Stimulated activated CD8-positive, alpha-beta memory T cell treated with anti-CD3 and anti-CD28 coated beads, Interleukin-7, amount 100 ng/mL, for 4 hours (primary cell): Measurements from ENCODE around the gene PCDHGA1.
"Not testable (repeated sequence)": the region's sequence is repeated elsewhere in the genome, so short reads cannot be mapped to it uniquely, and the experiment has no call there.

Experiments used
- DNase-seq, 2 donors: peaks; one replicate each; pipeline ENCODE4 v3.0.0-alpha.2; 2020; ENCODE audit warnings: low read depth in 2 of 2

Gene PCDHGA1

DNA sequence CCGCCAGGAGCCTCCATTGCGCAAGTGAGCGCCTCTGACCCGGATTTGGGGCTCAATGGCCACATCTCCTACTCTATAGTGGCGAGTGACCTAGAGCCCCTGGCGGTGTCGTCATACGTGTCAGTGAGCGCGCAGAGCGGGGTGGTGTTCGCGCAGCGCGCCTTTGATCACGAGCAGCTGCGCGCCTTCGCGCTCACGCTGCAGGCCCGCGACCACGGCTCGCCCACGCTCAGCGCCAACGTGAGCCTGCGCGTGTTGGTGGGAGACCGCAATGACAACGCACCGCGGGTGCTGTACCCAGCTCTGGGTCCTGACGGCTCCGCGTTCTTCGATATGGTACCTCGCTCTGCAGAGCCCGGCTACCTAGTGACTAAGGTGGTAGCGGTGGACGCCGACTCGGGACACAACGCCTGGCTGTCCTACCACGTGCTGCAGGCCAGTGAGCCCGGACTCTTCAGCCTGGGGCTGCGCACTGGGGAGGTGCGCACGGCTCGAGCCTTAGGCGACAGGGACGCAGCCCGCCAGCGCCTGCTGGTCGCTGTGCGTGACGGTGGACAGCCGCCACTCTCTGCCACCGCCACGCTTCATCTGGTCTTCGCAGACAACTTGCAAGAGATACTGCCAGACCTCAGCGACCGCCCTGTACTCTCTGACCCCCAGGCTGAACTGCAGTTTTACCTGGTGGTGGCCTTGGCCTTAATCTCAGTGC, 79.4 kb downstream of the PCDHGA1 start:
- no peak for DNase-seq

DNA sequence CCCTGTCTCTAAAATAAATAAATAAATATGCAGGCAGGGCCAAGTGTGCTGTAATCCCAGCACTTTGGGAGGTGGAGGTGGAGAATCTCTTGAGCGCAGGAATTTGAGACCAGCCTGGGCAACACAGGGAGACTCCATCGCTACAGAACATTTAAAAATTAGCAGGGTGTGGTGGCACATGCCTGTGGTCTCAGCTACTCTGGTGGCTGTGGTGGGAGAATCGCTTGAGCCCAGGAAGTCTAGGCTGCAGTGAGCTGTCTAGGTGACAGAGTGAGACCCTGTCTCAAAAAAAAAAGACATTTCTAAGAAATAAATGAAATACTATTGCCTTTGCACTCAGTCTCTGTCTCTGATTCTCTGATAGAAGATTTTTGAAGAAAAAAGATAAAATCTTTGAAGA, 81.3 kb downstream of the PCDHGA1 start:
- DNase-seq, result no peak

GRCh38 chr5:141412854-141413539, 82.7 kb downstream of the PCDHGA1 start, which contains the start of gene PCDHGA10:
Gene PCDHGA10, plus strand, starts transcription at chr5:141412987. Its CDS starts 189 bp downstream, at chr5:141413176.
- DNase-seq, result peak; percentile 35 to 41

GRCh38 chr5:141413540-141414069, 83.3 kb downstream of the PCDHGA1 start:
- no peak for DNase-seq

DNA sequence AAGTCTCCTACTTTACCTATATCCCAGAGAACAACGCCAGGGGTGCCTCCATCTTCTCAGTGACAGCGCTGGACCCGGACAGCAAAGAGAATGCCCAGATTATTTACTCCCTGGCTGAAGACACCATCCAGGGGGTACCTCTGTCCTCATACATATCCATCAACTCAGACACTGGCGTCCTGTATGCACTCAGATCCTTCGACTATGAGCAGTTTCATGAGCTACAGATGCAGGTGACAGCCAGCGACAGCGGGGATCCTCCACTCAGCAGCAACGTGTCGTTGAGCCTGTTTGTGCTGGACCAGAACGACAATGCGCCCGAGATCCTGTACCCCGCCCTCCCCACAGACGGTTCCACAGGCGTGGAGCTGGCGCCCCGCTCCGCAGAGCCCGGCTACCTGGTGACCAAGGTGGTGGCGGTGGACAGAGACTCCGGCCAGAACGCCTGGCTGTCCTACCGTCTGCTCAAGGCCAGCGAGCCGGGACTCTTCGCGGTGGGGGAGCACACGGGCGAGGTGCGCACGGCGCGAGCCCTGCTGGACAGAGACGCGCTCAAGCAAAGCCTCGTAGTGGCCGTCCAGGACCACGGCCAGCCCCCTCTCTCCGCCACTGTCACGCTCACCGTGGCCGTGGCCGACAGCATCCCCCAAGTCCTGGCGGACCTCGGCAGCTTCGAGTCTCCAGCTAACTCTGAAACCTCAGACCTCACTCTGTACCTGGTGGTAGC, 84.4 kb downstream of the PCDHGA1 start:
- not testable (repeated sequence) for DNase-seq

- not testable (repeated sequence) for DNase-seq
These were observed 84.9 kb downstream of the PCDHGA1 start for GRCh38 chr5:141415275-141415618.

DNA sequence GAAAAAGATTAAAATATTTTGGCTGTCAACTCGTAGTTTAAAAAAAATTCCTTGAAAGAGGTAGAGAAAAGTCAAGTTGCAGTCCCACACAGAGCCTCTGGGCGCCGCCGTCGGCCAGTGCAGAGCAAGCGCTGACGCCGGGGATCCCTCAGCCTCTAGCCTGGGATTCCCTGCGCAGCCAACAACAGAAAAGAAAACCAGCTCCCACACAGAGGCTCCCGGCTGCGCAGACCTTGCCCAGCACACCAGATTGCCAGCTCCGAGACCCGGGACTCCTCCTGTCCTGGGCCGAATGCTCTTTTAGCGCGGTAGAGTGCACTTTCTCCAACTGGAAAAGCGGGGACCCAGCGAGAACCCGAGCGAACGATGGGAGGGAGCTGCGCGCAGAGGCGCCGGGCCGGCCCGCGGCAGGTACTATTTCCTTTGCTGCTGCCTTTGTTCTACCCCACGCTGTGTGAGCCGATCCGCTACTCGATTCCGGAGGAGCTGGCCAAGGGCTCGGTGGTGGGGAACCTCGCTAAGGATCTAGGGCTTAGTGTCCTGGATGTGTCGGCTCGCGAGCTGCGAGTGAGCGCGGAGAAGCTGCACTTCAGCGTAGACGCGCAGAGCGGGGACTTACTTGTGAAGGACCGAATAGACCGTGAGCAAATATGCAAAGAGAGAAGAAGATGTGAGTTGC, 87.3 kb downstream of the PCDHGA1 start, which contains the start of gene PCDHGB7:
TSS of gene PCDHGB7 (plus strand) at position 184 of the 679 bp plus-strand sequence. CDS start at position 367, 183 bp downstream.
- DNase-seq, result not testable (repeated sequence)

DNA sequence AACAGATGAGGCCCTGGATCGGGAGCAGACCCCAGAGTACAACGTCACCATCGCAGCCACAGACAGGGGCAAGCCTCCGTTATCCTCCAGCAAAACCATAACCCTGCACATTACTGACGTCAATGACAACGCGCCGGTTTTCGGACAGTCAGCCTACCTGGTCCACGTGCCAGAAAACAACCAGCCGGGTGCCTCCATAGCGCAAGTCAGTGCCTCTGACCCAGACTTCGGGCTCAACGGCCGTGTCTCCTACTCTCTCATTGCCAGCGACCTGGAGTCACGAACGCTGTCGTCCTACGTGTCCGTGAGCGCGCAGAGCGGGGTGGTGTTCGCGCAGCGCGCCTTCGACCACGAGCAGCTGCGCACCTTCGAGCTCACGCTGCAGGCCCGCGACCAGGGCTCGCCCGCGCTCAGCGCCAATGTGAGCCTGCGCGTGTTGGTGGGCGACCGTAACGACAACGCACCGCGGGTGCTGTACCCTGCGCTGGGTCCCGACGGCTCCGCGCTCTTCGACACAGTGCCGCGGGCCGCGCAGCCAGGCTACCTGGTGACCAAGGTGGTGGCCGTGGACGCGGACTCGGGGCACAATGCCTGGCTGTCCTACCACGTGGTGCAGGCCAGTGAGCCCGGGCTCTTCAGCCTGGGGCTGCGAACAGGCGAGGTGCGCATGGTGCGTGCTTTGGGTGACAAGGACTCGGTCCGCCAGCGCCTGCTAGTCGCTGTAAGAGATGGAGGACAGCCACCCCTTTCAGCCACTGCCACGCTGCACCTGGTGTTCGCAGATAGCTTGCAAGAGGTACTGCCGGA, 89.0 kb downstream of the PCDHGA1 start:
- DNase-seq, result no peak

- no peak for DNase-seq
These were observed 90.7 kb downstream of the PCDHGA1 start, which contains the start of gene PCDHGA11 for GRCh38 chr5:141420855-141421488. Gene PCDHGA11, plus strand, starts transcription at chr5:141421051. Its CDS starts 177 bp downstream, at chr5:141421228.

GRCh38 chr5:141421489-141421855, 91.2 kb downstream of the PCDHGA1 start:
- no peak for DNase-seq

DNA sequence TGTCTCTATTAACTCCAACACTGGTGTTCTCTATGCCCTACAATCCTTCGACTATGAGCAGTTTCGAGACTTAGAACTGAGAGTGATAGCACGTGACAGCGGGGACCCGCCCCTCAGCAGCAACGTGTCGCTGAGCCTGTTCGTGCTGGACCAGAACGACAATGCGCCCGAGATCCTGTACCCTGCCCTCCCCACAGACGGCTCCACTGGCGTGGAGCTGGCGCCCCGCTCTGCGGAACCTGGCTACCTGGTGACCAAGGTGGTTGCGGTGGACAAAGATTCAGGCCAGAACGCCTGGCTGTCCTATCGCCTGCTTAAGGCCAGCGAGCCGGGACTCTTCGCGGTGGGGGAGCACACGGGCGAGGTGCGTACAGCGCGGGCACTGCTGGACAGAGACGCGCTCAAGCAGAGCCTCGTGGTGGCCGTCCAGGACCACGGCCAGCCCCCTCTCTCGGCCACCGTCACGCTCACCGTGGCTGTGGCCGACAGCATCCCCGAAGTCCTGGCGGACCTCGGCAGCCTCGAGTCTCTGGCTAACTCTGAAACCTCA, 92.5 kb downstream of the PCDHGA1 start:
- no peak for DNase-seq

DNA sequence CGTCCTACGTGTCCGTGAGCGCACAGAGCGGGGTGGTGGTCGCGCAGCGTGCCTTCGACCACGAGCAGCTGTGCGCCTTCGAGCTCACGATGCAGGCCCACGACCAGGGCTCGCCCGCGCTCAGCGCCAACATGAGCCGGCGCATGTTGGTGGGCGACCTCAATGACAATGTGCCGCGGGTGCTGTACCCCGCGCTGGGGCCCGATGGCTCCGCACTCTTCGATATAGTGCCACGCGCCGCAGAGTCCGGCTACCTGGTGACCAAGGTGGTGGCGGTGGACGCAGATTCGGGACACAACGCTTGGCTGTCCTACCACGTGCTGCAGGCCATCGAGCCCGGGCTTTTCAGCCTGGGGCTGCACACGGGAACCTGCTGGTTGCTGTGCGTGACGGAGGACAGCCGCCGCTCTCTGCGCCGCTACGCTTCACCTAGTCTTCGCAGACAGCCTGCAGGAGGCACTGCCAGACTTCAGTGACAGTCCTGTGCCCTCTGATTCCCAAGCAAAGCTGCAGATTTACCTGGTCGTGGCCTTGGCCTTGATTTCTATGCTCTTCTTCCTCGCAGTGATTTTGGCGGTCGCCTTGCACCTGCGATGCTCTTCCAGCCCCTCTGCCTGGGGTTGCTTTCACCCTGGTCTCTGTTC, 97.6 kb downstream of the PCDHGA1 start:
- DNase-seq, result no peak

DNA sequence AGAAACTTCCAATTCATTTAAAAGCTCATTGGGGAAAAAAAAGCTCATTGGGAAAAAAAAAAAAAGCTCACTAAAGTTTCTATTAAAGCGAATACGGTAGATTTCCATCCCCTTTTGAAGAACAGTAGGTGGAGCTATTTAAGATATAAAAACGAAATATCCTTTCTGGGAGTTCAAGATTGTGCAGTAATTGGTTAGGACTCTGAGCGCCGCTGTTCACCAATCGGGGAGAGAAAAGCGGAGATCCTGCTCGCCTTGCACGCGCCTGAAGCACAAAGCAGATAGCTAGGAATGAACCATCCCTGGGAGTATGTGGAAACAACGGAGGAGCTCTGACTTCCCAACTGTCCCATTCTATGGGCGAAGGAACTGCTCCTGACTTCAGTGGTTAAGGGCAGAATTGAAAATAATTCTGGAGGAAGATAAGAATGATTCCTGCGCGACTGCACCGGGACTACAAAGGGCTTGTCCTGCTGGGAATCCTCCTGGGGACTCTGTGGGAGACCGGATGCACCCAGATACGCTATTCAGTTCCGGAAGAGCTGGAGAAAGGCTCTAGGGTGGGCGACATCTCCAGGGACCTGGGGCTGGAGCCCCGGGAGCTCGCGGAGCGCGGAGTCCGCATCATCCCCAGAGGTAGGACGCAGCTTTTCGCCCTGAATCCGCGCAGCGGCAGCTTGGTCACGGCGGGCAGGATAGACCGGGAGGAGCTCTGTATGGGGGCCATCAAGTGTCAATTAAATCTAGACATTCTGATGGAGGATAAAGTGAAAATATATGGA, 100.2 kb downstream of the PCDHGA1 start, which contains the start of gene PCDHGA12:
TSS of gene PCDHGA12 (plus strand) at position 176 of the 782 bp plus-strand sequence. CDS start at position 429, 253 bp downstream.
- DNase-seq, result no peak

GRCh38 chr5:141431286-141431685, 101.0 kb downstream of the PCDHGA1 start:
- DNase-seq, result no peak

DNA sequence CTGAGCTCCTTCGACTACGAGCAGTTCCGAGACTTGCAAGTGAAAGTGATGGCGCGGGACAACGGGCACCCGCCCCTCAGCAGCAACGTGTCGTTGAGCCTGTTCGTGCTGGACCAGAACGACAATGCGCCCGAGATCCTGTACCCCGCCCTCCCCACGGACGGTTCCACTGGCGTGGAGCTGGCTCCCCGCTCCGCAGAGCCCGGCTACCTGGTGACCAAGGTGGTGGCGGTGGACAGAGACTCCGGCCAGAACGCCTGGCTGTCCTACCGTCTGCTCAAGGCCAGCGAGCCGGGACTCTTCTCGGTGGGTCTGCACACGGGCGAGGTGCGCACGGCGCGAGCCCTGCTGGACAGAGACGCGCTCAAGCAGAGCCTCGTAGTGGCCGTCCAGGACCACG, 102.0 kb downstream of the PCDHGA1 start:
- not testable (repeated sequence) for DNase-seq

- not testable (repeated sequence) for DNase-seq
These were observed 102.4 kb downstream of the PCDHGA1 start for GRCh38 chr5:141432726-141433125.

DNA sequence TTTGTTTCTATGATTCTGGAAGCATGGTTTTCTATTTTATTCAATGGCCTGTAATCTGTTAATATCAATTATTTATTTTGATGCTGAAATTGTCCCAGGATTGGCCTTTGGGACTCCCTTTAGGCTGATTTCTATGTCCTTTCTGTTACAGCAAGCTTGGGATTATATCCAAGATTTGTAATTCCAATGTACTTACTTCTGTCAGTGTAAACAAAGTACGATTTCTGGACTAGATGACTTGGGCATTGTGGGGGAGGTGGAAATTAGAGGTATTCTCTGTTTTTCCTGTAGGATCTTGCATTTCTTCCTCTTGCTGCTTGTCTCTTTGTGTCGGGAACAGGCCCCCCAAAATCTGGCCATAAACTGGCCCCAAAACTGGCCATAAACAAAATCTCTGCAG, 103.7 kb downstream of the PCDHGA1 start:
- no peak for DNase-seq

- no peak for DNase-seq
These were observed 106.9 kb downstream of the PCDHGA1 start for GRCh38 chr5:141437221-141437620.
